Measurements from ENCODE around the gene NXPH1. TPM values are rescaled to one million over a fixed set of nuclear protein-coding genes. Genes with fewer than 3 reads are reported as not detected.

Gene NXPH1
- total RNA-seq, 4 donors from 2014 or later = not detected

GRCh38 chr7:8742837-8743236 is 309.4 kb downstream of the NXPH1 start:
- no peak overlapping the region for H3K4me3 ChIP-seq
- no peaks in the 10 kb centered on the region for H3K27me3 ChIP-seq

GRCh38 chr7:8747338-8747737 is 313.9 kb downstream of the NXPH1 start:
- no peaks in the 10 kb centered on the region for H3K36me3 ChIP-seq
- intact Hi-C loops (cut with DNase I; ENCODE audit: low total_unique reads) = no loop called here
- no peak for TF ChIP-seq CTCF (IDR thresholded peaks at IDR 0.05 in 4 of 5, conservative IDR thresholded peaks at IDR 0.05 in 1 of 5)
- DNase-seq (no peak), ATAC-seq (no peak)
- no peaks in the 10 kb centered on the region for H3K4me1 ChIP-seq
- no peak overlapping the region for H3K4me3 ChIP-seq
- H3K9me3 ChIP-seq = no peaks in the 10 kb centered on the region
- no peak overlapping the region for H3K27ac ChIP-seq
- in situ Hi-C loops (cut with MboI; ENCODE audit: low sequenced_read_pairs in 4 of 4) = no loop called here
- H3K27me3 ChIP-seq = no peaks in the 10 kb centered on the region

More at GRCh38 chr7:8742837-8743236, 309.4 kb downstream of the NXPH1 start:
- H3K4me1 ChIP-seq = no peaks in the 10 kb centered on the region
- intact Hi-C loops (cut with DNase I; ENCODE audit: low total_unique reads) = no loop called here
- H3K27ac ChIP-seq = no peak overlapping the region
- H3K36me3 ChIP-seq = no peaks in the 10 kb centered on the region
- in situ Hi-C loops (cut with MboI; ENCODE audit: low sequenced_read_pairs in 4 of 4) = no loop called here
- DNase-seq (no peak), ATAC-seq (no peak)
- H3K9me3 ChIP-seq = no peaks in the 10 kb centered on the region
- TF ChIP-seq POLR2A (IDR thresholded peaks at IDR 0.05) (no peak), CTCF (IDR thresholded peaks at IDR 0.05 in 4 of 5, conservative IDR thresholded peaks at IDR 0.05 in 1 of 5) (no peak)

- ATAC-seq (no peak), DNase-seq (no peak)
- intact Hi-C loops (cut with DNase I; ENCODE audit: low total_unique reads) (no loop called here), in situ Hi-C loops (cut with MboI; ENCODE audit: low sequenced_read_pairs in 4 of 4) (no loop called here)
- no peak overlapping the region for H3K4me3 ChIP-seq
- no peaks in the 10 kb centered on the region for H3K4me1 ChIP-seq
- no peak overlapping the region for H3K27ac ChIP-seq
- H3K9me3 ChIP-seq = no peaks in the 10 kb centered on the region
- no peaks in the 10 kb centered on the region for H3K36me3 ChIP-seq
- H3K27me3 ChIP-seq = no peaks in the 10 kb centered on the region
- TF ChIP-seq POLR2A (IDR thresholded peaks at IDR 0.05) (no peak), CTCF (IDR thresholded peaks at IDR 0.05 in 4 of 5, conservative IDR thresholded peaks at IDR 0.05 in 1 of 5) (no peak)
These were observed 318.3 kb downstream of the NXPH1 start for GRCh38 chr7:8751557-8752231.

- Histone ChIP-seq H3K9me3 (no peaks in the 10 kb centered on the region), H3K36me3 (no peaks in the 10 kb centered on the region), H3K27ac (no peak overlapping the region), H3K4me1 (no peaks in the 10 kb centered on the region), H3K27me3 (no peaks in the 10 kb centered on the region), H3K4me3 (no peak overlapping the region)
- in situ Hi-C loops (cut with MboI; ENCODE audit: low sequenced_read_pairs in 4 of 4) (no loop called here), intact Hi-C loops (cut with DNase I; ENCODE audit: low total_unique reads) (no loop called here)
- ATAC-seq = no peak
- DNase-seq = no peak
- TF ChIP-seq POLR2A (IDR thresholded peaks at IDR 0.05) (no peak), CTCF (IDR thresholded peaks at IDR 0.05 in 4 of 5, conservative IDR thresholded peaks at IDR 0.05 in 1 of 5) (no peak)
These were observed 319.9 kb downstream of the NXPH1 start for GRCh38 chr7:8753355-8753754.

GRCh38 chr7:8761731-8762130 is 328.3 kb downstream of the NXPH1 start:
- no peak for TF ChIP-seq CTCF (IDR thresholded peaks at IDR 0.05 in 4 of 5, conservative IDR thresholded peaks at IDR 0.05 in 1 of 5)
- no peak for TF ChIP-seq POLR2A (IDR thresholded peaks at IDR 0.05)
- intact Hi-C loops (cut with DNase I; ENCODE audit: low total_unique reads) (no loop called here), in situ Hi-C loops (cut with MboI; ENCODE audit: low sequenced_read_pairs in 4 of 4) (no loop called here)
- H3K27ac ChIP-seq = no peak overlapping the region
- H3K9me3 ChIP-seq = no peaks in the 10 kb centered on the region
- no peaks in the 10 kb centered on the region for H3K4me1 ChIP-seq
- no peak for ATAC-seq
- H3K4me3 ChIP-seq = no peak overlapping the region
- H3K36me3 ChIP-seq = no peaks in the 10 kb centered on the region
- no peak for DNase-seq
- no peaks in the 10 kb centered on the region for H3K27me3 ChIP-seq
